HFFc6 (cell line): ENCODE measurements around the gene TRDN. TPM values are rescaled to one million over a fixed set of nuclear protein-coding genes. Genes with fewer than 3 reads are reported as not detected.
"Not testable (repeated sequence)": the region's sequence is repeated elsewhere in the genome, so short reads cannot be mapped to it uniquely, and the experiment has no call there.

Experiments
- DNase-seq: peaks from one replicate; pipeline ENCODE4 v3.0.0-alpha.2; 2018
- H3K27ac Mint-ChIP-seq: 2 replicates; pipeline ENCODE4 v1.8.0; 2020; ENCODE audit warnings: mild to moderate bottlenecking, mixed read lengths
- H3K27me3 Mint-ChIP-seq: 2 replicates; pipeline ENCODE4 v1.8.0; 2021; ENCODE audit warnings: mild to moderate bottlenecking, moderate library complexity, mixed read lengths; ENCODE audit not compliant: insufficient read depth
- H3K36me3 Mint-ChIP-seq: 2 replicates; pipeline ENCODE4 v1.8.0; 2021; ENCODE audit warnings: low read depth, mixed read lengths
- H3K4me1 Mint-ChIP-seq: 2 replicates; pipeline ENCODE4 v1.8.0; 2020; ENCODE audit warnings: low read depth, mixed read lengths
- H3K4me3 Mint-ChIP-seq: 2 replicates; pipeline ENCODE4 v1.8.0; 2020; ENCODE audit warnings: mild to moderate bottlenecking, moderate library complexity, mixed read lengths
- H3K9me3 Mint-ChIP-seq: 2 replicates; pipeline ENCODE4 v1.8.0; 2020; ENCODE audit warnings: mild to moderate bottlenecking, mixed read lengths
- CTCF ChIP-seq: fragments of 200-600 bp; sonication (generic); IDR thresholded peaks from 2 replicates; pipeline ENCODE4 v1.5.0; 2021; ENCODE audit warnings: antibody characterized with exemption, mild to moderate bottlenecking
- total RNA-seq, 6 experiments: library from RNA; stranded (reverse); fragmentation: NEBNext Ultra II Directional; extraction: Animal tissue kit (Norgen Biotek cat#: 25700); gene quantifications; 2 replicates in 1 of 6; 3 replicates in 5 of 6; pipeline ENCODE4 v1.2.3, GENCODE V29; 2021

Gene TRDN
- total RNA-seq, 6 experiments from 2014 or later, result not detected

- H3K27ac Mint-ChIP-seq, result no peak overlapping the region
- peaks cover 33% of the 10 kb centered on the region for H3K9me3 Mint-ChIP-seq
- no peak for TF ChIP-seq CTCF
- no peak overlapping the region for H3K4me3 Mint-ChIP-seq
- no peaks in the 10 kb centered on the region for H3K4me1 Mint-ChIP-seq
- no peak for DNase-seq
- H3K27me3 Mint-ChIP-seq, result no peaks in the 10 kb centered on the region
- no peaks in the 10 kb centered on the region for H3K36me3 Mint-ChIP-seq
Observed at GRCh38 chr6:123240626-123241025, 396.1 kb downstream of the TRDN start.

- no peak overlapping the region for H3K4me3 Mint-ChIP-seq
- H3K36me3 Mint-ChIP-seq, result no peaks in the 10 kb centered on the region
- no peak overlapping the region for H3K27ac Mint-ChIP-seq
- peaks cover 30% of the 10 kb centered on the region for H3K9me3 Mint-ChIP-seq
- H3K4me1 Mint-ChIP-seq, result no peaks in the 10 kb centered on the region
- TF ChIP-seq CTCF, result no peak
- no peak for DNase-seq
- H3K27me3 Mint-ChIP-seq, result no peaks in the 10 kb centered on the region
Observed at GRCh38 chr6:123233336-123233735, 403.4 kb downstream of the TRDN start.

GRCh38 chr6:123227789-123228188 lies 409.0 kb downstream of the TRDN start:
- DNase-seq, result not testable (repeated sequence)

GRCh38 chr6:123226398-123226797 lies 410.4 kb downstream of the TRDN start:
- no peak for TF ChIP-seq CTCF
- no peaks in the 10 kb centered on the region for H3K27me3 Mint-ChIP-seq
- H3K27ac Mint-ChIP-seq, result no peak overlapping the region
- no peaks in the 10 kb centered on the region for H3K36me3 Mint-ChIP-seq
- DNase-seq, result no peak
- H3K4me3 Mint-ChIP-seq, result no peak overlapping the region
- H3K4me1 Mint-ChIP-seq, result no peaks in the 10 kb centered on the region
- H3K9me3 Mint-ChIP-seq, result peaks cover 46% of the 10 kb centered on the region

More at GRCh38 chr6:123227789-123228188, 409.0 kb downstream of the TRDN start:
- not testable (repeated sequence) for H3K27me3 Mint-ChIP-seq, H3K4me3 Mint-ChIP-seq, H3K27ac Mint-ChIP-seq, H3K4me1 Mint-ChIP-seq, H3K36me3 Mint-ChIP-seq
- peaks cover 48% of the 10 kb centered on the region for H3K9me3 Mint-ChIP-seq

GRCh38 chr6:123224077-123224476 lies 412.7 kb downstream of the TRDN start:
- Mint-ChIP-seq H3K27ac (no peak overlapping the region), H3K4me3 (no peak overlapping the region), H3K36me3 (no peaks in the 10 kb centered on the region), H3K9me3 (peaks cover 45% of the 10 kb centered on the region), H3K27me3 (no peaks in the 10 kb centered on the region), H3K4me1 (no peaks in the 10 kb centered on the region)
- DNase-seq, result no peak
- no peak for TF ChIP-seq CTCF

GRCh38 chr6:123223461-123223860 lies 413.3 kb downstream of the TRDN start:
- no peak for TF ChIP-seq CTCF
- H3K9me3 Mint-ChIP-seq, result peaks cover 51% of the 10 kb centered on the region
- no peak overlapping the region for H3K27ac Mint-ChIP-seq
- no peaks in the 10 kb centered on the region for H3K36me3 Mint-ChIP-seq
- H3K4me1 Mint-ChIP-seq, result no peaks in the 10 kb centered on the region
- no peaks in the 10 kb centered on the region for H3K27me3 Mint-ChIP-seq
- no peak for DNase-seq
- no peak overlapping the region for H3K4me3 Mint-ChIP-seq
